Mesothelial cell of epicardium (in vitro differentiated cells): Measurements from ENCODE around the gene SFXN1. TPM values are rescaled to one million over a fixed set of nuclear protein-coding genes. Genes with fewer than 3 reads are reported as not detected.
A peak's percentile ranks its signal among the peaks of the same experiment; 100 is the strongest.
"Not testable (repeated sequence)": the region's sequence is repeated elsewhere in the genome, so short reads cannot be mapped to it uniquely, and the experiment has no call there.

Experiments used
- DNase-seq, 2 experiments: peaks; one replicate each; pipeline ENCODE4 v3.0.0; 2021; ENCODE audit warnings: low spot score in 2 of 2; ENCODE audit not compliant: unreplicated experiment in 2 of 2
- H3K27ac Mint-ChIP-seq: 2 replicates; pipeline ENCODE4 v1.8.0; 2021; ENCODE audit warnings: mixed read lengths
- H3K27me3 Mint-ChIP-seq: 2 replicates; pipeline ENCODE4 v1.8.0; 2021; ENCODE audit warnings: low read depth, mixed read lengths
- H3K36me3 Mint-ChIP-seq: 2 replicates; pipeline ENCODE4 v1.8.0; 2021; ENCODE audit warnings: mixed read lengths
- H3K4me1 Mint-ChIP-seq: 2 replicates; pipeline ENCODE4 v1.8.0; 2021; ENCODE audit warnings: mixed read lengths
- H3K4me3 Mint-ChIP-seq: 2 replicates; pipeline ENCODE4 v1.8.0; 2021; ENCODE audit warnings: mild to moderate bottlenecking, moderate library complexity, mixed read lengths
- H3K9me3 Mint-ChIP-seq: 2 replicates; pipeline ENCODE4 v1.8.0; 2021; ENCODE audit warnings: mixed read lengths
- CTCF ChIP-seq: fragments of 200-600 bp; sonication (generic); IDR thresholded peaks from one replicate; pipeline ENCODE4 v1.5.0; 2021; ENCODE audit warnings: antibody characterized with exemption; ENCODE audit not compliant: unreplicated experiment
- total RNA-seq: library from RNA; stranded (reverse); gene quantifications from 3 replicates; pipeline ENCODE4 v1.2.1, GENCODE V29; 2021

Gene SFXN1
- total RNA-seq, 1 donor from 2014 or later: 94.3 TPM

- H3K36me3 Mint-ChIP-seq: peaks cover 48% of the 10 kb centered on the region
- no peak overlapping the region for H3K27ac Mint-ChIP-seq
- peaks cover 28% of the 10 kb centered on the region for H3K4me1 Mint-ChIP-seq
Observed at GRCh38 chr5:175491223-175491622, 12.9 kb downstream of the SFXN1 start.

GRCh38 chr5:175493260-175493659, 14.9 kb downstream of the SFXN1 start:
- TF ChIP-seq CTCF: no peak
- Mint-ChIP-seq H3K27me3 (no peaks in the 10 kb centered on the region), H3K4me1 (peaks cover 26% of the 10 kb centered on the region), H3K4me3 (no peak overlapping the region), H3K27ac (peak overlapping the region; percentile 92), H3K36me3 (peaks cover 45% of the 10 kb centered on the region), H3K9me3 (peaks cover 3% of the 10 kb centered on the region)
- no peak for DNase-seq

More at GRCh38 chr5:175491223-175491622, 12.9 kb downstream of the SFXN1 start:
- TF ChIP-seq CTCF: no peak
- Mint-ChIP-seq H3K4me3 (no peak overlapping the region), H3K27me3 (no peaks in the 10 kb centered on the region), H3K9me3 (peaks cover 3% of the 10 kb centered on the region)
- no peak for DNase-seq

DNA sequence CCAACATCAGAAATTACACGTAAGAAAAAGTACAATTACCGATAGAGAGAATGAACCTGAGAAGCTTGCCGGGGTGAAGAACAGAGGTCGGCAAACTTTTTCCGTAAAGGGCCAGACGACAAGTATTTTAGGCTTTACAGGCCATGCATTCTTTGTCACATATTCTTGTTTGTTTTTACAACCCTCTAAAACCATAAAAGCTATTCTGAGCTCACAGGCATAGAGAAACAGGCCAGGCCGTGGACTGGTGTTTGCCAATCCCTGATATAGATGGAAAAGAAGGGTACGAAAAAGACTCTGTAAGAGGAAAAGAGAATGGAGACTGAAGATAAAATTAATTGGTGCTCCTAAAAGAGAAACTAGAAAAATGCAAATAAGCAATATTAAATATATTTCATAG, 15.4 kb downstream of the SFXN1 start:
- no peak for DNase-seq
- Mint-ChIP-seq H3K27me3 (no peaks in the 10 kb centered on the region), H3K4me3 (no peak overlapping the region), H3K36me3 (peaks cover 44% of the 10 kb centered on the region), H3K9me3 (peaks cover 3% of the 10 kb centered on the region), H3K4me1 (peaks cover 26% of the 10 kb centered on the region), H3K27ac (peak overlapping the region; percentile 92)
- no peak for TF ChIP-seq CTCF

GRCh38 chr5:175494264-175495183, 16.2 kb downstream of the SFXN1 start:
- TF ChIP-seq CTCF: no peak
- Mint-ChIP-seq H3K9me3 (peaks cover 3% of the 10 kb centered on the region), H3K4me3 (peak overlapping the region; percentile 1), H3K27ac (peak overlapping the region; percentile 92), H3K4me1 (peaks cover 26% of the 10 kb centered on the region), H3K27me3 (no peaks in the 10 kb centered on the region), H3K36me3 (peaks cover 43% of the 10 kb centered on the region)
- DNase-seq: no peak

DNA sequence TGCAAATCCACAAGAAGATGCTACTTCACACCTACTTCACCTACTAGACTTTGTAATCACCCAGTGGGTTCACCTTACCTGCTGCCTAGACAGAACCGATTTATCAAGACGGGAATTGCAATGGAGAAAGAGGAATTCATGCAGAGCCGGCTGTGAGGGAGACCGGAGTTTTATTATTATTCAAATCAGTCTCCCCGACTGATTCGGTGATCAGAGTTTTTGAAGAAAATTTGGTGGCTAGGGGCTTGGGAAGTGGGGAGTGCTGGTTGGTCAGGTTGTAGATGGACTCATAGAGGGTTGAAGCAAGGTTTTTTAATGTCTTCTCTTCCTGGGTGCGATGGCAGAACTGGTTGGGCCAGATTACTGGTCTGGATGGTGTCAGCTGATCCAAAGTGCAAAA, 23.4 kb downstream of the SFXN1 start:
- peaks cover 47% of the 10 kb centered on the region for H3K36me3 Mint-ChIP-seq
- peaks cover 14% of the 10 kb centered on the region for H3K4me1 Mint-ChIP-seq
- no peaks in the 10 kb centered on the region for H3K27me3 Mint-ChIP-seq
- peaks cover 3% of the 10 kb centered on the region for H3K9me3 Mint-ChIP-seq
- no peak for DNase-seq
- peak overlapping the region; percentile 65 for H3K27ac Mint-ChIP-seq
- no peak for TF ChIP-seq CTCF
- no peak overlapping the region for H3K4me3 Mint-ChIP-seq

DNA sequence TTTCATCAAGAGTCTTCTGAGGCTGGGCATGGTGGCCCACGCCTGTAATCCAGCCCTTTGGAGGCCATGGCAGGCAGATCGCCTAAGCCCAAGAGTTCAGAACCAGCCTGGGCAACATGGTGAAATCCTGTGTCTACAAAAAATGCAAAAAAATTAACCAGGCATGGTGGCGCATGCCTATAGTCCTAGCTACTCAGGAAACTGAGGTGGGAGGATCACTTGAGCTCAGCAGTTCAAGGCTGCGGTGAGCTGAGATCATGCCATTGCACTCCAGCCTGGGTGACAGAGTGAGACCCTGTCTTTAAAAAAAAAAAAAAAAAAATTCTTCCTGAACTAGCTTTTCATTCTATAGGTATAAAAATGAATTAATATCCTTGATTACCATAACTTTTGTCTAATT, 29.3 kb downstream of the SFXN1 start:
- not testable (repeated sequence) for H3K4me3 Mint-ChIP-seq, H3K4me1 Mint-ChIP-seq, H3K9me3 Mint-ChIP-seq, H3K27me3 Mint-ChIP-seq, DNase-seq
- peak overlapping the region; percentile 47 for H3K27ac Mint-ChIP-seq
- H3K36me3 Mint-ChIP-seq: peaks cover 49% of the 10 kb centered on the region
